ENCODE measurements around the gene ALPG.
"Not testable (repeated sequence)": the region's sequence is repeated elsewhere in the genome, so short reads cannot be mapped to it uniquely, and the experiment has no call there.

ALPG gene

GRCh38 chr2:232420463-232421188 lies 14.0 kb downstream of the ALPG start:
- peak; percentile 64 for DNase-seq

DNA sequence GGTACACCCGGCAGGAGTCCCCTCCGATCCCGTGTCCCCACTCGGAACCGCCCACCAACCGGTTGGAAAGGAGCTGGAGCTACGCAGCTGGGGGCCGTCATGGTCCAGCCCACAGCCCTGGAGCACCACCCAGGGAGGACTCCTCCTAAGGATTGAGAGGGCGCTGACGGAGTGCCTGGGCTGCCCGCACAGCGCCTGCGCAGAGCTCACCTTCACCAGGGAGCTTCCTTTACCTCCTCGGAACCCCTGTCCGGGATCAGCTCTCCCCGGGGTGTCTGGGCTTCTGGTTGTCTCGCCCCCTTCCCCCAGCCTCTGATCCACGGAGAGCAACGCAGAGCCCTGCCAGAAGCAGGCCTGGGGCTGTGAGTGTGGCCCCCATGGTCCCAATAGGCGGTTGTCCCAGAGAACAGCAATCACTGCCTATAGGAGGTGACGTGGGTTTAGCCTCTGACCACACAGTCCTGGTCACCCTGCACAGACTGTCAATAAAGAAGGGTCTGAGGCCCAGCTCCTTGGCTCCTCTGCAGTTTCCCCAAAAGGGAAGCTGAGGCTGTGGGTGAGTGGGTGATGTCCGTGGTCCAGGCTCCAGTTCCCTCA lies 14.6 kb downstream of the ALPG start:
- DNase-seq, result peak; percentile 23

DNA sequence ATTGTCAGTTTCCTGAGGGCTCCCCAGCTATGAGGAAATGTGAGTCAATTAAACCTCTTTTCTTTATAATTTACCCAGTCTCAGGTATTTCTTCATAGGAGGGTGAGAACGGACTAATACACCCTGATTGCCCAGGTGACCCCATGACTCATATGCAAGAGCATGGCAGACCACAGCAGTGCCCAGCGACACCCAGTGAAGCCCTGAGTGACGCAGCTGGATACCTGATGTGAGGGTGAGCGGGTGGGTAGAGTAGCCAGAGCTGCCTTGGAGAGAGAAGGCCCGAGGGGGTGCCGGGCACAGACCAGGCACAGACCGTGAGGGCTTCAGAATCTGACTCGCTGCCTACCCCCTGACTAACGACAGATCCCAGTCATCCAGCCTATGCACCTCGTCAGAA lies 15.4 kb downstream of the ALPG start:
- no peak for DNase-seq

- not testable (repeated sequence) for DNase-seq
These were observed 16.4 kb downstream of the ALPG start for GRCh38 chr2:232422996-232423395.

GRCh38 chr2:232423407-232423806 lies 16.8 kb downstream of the ALPG start:
- not testable (repeated sequence) for DNase-seq

DNA sequence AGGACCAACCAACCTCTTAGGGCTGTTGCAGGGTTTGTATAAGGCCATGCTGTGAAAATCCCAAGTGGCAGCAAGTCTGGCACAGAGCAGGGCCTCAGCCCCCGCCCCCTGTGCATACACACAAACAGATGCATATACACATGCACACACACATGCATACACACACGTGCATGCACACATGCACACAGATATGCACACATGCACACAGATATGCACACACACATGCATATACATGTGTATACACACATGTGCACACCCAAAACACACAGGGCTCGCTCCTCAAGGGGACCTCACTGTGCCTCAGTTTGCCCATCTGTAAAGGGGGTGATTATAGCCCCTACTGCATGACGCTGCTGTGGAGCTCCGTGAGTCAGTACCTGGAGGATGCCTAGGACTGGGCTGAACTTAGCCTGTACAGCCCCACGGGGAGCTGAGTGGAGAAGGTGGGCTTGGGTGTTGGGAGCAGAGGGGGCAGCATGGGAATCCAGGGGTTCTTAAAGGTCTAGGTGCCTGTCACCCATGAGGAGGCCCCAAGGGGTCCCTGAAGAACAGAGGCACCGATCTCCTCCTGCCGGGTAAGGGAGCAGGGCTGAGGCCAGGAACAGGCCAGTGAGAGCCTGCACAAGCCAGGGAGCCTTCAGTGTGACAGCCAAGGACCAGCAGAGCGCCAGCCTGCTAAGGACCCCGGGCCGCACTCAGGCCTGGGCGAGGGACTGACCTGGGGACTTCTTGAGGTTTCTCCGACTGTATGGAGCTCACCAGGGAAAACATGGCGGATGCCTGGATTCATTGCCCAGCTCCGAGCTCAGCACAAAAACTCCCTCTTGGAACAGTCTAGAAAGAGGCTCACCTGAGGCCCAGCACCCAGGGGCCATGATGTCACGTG lies 25.3 kb downstream of the ALPG start:
- DNase-seq, result no peak

DNA sequence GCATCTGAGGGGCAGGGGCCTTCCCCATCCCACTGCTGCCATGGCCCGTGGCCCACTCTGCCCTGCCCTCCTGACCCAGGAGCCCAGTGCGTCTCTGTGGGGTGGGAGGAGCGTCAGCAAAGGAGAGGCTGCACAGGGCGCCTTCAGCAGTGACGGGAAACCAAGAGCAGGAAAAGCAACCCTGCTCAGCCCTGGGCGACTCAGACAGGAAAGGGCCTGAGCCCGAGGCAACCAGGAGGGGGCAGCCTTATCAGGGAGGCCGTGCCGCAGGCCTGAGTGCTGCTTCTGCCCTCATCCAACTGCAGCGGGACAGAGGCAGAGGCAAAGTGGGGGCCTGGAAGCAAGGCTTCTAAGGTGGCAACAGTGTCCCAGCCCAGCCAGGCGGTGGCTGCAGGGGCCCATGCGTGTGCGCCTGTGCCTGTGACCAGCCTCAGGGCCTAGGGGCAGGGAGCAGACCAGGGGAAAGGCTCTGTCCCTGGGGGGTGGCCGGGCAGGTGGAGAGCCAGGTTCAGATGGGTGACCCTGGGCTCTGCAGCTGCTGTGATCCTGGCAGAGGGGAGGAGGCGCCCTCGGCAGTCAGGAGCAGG lies 26.0 kb downstream of the ALPG start:
- DNase-seq, result no peak

DNA sequence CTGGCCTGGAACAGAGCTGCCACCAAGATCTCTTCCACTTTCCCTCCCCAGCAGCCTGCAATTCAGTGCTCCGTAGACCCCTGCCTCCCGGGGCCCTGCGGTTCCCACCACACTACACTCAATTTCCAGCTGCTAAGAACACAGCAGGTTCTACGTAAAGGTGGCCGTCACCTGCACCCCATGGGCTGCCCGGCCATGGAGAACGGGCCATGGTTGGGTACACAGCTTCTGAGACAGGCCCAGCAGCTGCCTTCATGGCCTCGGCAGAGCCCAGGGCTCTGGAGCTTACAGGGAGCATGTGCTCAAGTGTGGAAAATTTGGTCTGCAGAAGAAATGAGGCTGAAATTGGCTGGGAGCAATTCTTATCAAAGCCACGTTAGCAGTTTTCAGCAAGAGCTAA lies 27.0 kb downstream of the ALPG start:
- not testable (repeated sequence) for DNase-seq

DNA sequence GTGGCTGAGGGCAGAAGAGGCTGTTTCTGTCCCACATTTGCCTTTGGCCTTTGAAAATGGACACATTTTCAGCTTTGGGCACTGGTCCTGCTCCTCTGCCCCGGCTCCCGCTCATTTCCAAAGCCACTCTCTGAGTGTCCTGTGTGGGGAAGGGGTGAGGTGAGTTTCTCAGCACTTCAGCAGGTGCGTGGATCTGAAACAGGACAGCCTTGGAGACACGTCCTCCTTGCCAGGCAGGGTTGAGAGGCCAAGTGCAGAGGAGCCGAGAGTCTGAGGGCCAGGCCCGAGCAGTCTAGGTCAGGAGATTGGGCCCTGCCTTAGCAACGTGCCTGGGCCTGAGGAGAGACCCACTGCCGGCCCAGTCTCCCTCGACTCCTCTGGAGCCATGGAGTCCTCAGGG lies 27.4 kb downstream of the ALPG start:
- no peak for DNase-seq

GRCh38 chr2:232434563-232435374 lies 28.1 kb downstream of the ALPG start:
- no peak for DNase-seq

DNA sequence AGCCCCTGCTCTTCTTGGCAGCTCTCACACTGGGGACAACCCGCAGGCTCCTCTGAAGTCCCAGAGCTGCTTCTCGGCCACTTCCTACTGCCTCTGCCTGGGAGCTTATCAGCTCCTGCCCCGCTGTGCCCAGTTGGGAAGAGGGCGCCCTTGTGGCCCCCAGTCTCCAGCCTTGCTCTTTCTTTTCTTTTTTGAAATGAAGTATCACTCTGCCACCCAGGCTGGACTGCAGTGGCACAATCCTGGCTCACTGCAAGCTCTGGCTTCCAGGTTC lies 28.7 kb downstream of the ALPG start:
- no peak for DNase-seq

- DNase-seq, result no peak
These were observed 29.2 kb downstream of the ALPG start for GRCh38 chr2:232435805-232436204.

DNA sequence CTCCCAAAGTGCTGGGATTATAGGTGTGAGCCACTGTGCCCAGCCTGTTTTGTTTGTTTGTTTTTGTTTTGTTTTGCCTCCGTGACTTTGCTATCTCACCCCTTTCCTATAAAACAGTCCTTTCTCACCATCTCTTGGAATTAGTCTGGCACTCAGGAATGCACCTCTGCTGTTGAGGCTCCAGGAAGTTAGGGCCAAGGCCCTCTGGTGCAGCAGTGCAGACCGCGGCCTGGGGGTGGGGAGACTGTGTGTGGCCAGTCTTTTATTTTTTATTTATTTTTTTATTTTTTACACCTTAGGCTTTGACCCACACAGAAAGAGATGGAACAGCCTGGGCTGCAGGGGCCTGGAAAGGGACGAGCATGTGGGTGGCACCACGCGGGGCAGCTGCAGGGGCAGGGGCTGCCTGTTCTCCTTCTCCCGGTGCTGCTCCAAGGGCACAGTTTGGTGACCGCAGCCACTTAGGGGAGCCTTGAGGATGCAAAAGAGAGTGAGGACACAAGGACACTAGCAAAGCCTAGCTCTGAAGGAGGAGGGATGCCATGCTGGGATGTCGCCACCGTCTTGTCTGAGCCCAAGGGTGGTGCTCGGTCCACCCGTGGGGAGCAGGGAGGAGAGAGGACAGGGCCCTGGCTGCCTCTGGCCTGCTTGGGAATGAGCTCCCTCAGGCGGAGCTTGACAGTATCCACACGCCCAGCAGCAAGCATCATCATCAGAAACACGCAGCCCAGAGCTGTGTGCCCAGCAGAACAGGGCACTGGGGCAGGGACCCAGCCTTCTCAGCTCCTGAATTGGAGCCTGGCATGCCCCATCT lies 29.9 kb downstream of the ALPG start:
- DNase-seq, result no peak

DNA sequence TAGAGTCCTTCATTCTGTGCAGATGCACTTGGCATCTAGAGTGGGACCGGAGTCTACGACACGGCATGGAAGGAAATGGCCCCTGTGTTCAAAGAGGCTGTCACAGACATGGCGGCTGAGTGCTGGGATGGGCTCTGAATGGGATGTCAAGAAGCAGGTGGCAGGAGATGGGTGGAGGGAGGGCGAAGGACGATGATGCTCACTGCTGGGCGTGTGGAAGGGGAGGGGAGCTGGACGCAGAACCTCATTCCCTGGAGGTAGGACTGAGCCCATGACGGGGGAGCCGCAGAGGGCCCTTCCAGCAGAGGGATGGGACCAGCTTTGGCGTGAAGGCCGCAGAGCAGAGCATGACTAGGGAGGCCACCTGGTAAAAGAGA lies 30.5 kb downstream of the ALPG start:
- DNase-seq, result no peak

GRCh38 chr2:232438091-232438490 lies 31.4 kb downstream of the ALPG start:
- DNase-seq, result no peak

DNA sequence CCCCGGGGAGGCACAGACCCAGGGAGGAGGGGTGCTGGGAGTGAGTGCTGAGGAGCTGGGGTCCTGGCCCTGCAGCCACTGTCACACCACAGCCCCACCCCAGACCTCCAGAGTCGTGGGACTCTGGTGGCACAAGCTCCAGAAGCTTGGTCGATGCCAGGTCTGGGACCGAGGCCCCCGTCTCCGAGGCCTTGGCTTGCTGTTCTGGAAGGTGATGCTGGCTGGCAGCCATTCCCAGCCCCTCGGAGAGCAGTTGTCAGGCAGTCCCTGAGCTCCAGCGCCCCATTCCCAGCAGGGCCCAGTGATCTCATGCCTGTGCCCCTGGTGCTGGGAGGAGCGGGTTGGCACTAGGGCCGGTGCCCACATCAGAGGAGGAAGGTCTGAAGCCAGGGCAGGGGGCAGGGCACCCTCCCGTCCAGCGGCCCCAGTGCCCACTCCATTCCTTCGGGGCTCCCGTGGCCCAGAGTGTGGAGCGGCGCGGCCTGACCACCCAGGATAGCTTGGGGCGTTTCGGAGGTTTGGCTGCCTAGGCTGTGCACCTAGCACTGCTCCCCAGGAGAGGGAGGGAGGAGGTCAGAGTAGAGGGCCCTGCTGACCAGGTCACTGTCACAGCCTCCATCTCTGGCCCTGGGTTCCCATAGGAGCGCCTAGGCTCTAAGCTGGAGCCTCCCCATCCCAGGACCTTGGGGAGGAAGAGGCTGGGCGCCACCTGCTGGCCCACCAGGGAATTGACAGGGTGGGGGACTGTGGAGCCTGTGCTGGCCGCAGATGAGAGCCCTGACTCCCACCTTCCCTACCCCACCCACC lies 32.5 kb downstream of the ALPG start:
- DNase-seq, result peak; percentile 58

DNA sequence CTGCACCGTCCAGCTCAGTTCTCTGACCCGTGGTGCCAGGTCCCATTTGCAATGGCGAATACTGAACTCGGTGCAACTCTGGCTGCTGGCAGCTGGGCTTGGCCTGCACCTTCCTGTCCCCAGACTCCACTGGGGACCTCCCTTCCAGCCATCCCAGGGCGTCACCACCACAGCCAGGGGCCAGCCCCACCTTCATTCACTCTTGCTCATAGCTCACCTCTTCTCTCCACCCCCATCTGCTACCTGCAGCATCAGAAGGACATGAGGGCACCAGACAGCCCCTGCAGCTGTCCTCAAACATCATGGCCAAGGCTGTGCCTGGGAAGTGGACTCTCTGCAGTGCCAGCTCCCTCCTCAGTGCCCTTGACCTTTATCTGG lies 33.1 kb downstream of the ALPG start:
- no peak for DNase-seq

- peak; percentile 90 for DNase-seq
These were observed 33.8 kb downstream of the ALPG start for GRCh38 chr2:232440220-232441018.

DNA sequence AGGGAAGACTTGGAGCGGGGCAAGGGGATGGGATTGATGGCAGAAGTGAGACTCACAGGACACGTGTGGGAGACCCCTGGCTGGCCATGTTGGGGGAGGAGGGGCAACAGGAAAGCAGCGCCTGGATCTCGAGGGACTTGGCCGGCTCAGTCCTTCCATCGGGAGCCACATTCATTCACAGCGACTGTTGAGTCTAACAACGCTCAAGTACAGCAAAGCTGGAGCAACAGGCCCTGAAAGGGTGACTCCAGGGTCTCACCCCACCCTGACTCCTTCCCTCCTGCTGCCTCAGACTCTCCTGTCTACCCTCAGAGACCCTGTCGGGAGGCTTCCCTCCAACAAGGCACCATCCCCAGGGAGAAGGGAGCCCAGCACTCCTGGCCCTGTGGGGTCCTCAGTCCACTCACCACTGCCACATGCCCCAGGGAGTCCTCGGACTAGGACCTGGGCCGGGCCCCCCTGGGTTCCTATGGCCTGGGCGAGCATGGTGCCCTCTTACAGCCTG lies 34.6 kb downstream of the ALPG start:
- DNase-seq, result no peak

- DNase-seq, result not testable (repeated sequence)
These were observed 35.3 kb downstream of the ALPG start for GRCh38 chr2:232441922-232442321.

Measured in stimulated activated CD4-positive, alpha-beta T cell treated with anti-CD3 and anti-CD28 coated beads, Interleukin-15, amount 100 ng/mL, for 24 hours (primary cell).